Neural crest cell (in vitro differentiated cells): ENCODE results near the gene CUBN. TPM values are rescaled to one million over a fixed set of nuclear protein-coding genes. Genes with fewer than 3 reads are reported as not detected.

Source experiments
- DNase-seq: peaks from one replicate; pipeline ENCODE4 v3.0.0; 2021; ENCODE audit warnings: low read depth, mixed read lengths, low spot score
- H3K27ac Mint-ChIP-seq: one replicate; pipeline ENCODE4 v1.8.0; 2021; ENCODE audit warnings: mild to moderate bottlenecking, mixed read lengths; ENCODE audit not compliant: unreplicated experiment
- H3K27me3 Mint-ChIP-seq: 2 replicates; pipeline ENCODE4 v1.8.0; 2021; ENCODE audit warnings: low read depth, mild to moderate bottlenecking, mixed read lengths
- H3K36me3 Mint-ChIP-seq: 2 replicates; pipeline ENCODE4 v1.8.0; 2021; ENCODE audit warnings: low read depth, mild to moderate bottlenecking, mixed read lengths
- H3K4me1 Mint-ChIP-seq: 2 replicates; pipeline ENCODE4 v1.8.0; 2021; ENCODE audit warnings: mixed read lengths
- H3K4me3 Mint-ChIP-seq: one replicate; pipeline ENCODE4 v1.8.0; 2021; ENCODE audit warnings: mild to moderate bottlenecking, mixed read lengths
- H3K9me3 Mint-ChIP-seq: 2 replicates; pipeline ENCODE4 v1.8.0; 2021; ENCODE audit warnings: mixed read lengths
- CTCF ChIP-seq: fragments of 200-600 bp; sonication (generic); conservative IDR thresholded peaks from 2 replicates; pipeline ENCODE4 v1.5.0; 2021; ENCODE audit warnings: antibody characterized with exemption, mild to moderate bottlenecking
- total RNA-seq: library from RNA; stranded (reverse); gene quantifications from 2 replicates; pipeline ENCODE4 v1.2.1, GENCODE V29; 2021

The CUBN gene
- total RNA-seq, 1 donor from 2014 or later, result 2.2 TPM

GRCh38 chr10:17134282-17134681 is 4.7 kb upstream of the CUBN start:
- Mint-ChIP-seq H3K27me3 (no peaks in the 10 kb centered on the region), H3K36me3 (peaks cover 2% of the 10 kb centered on the region), H3K4me3 (no peak overlapping the region), H3K27ac (no peak overlapping the region), H3K4me1 (peaks cover 35% of the 10 kb centered on the region), H3K9me3 (peaks cover 3% of the 10 kb centered on the region)
- TF ChIP-seq CTCF, result no peak
- DNase-seq, result no peak

- Mint-ChIP-seq H3K36me3 (no peaks in the 10 kb centered on the region), H3K27ac (no peak overlapping the region), H3K9me3 (peaks cover 3% of the 10 kb centered on the region), H3K27me3 (no peaks in the 10 kb centered on the region), H3K4me3 (no peak overlapping the region), H3K4me1 (peaks cover 29% of the 10 kb centered on the region)
- no peak for TF ChIP-seq CTCF
- DNase-seq, result no peak
Measured at GRCh38 chr10:17128261-17128660, 1.4 kb downstream of the CUBN start.

- Mint-ChIP-seq H3K4me3 (no peak overlapping the region), H3K36me3 (no peaks in the 10 kb centered on the region), H3K9me3 (peaks cover 3% of the 10 kb centered on the region), H3K27ac (no peak overlapping the region), H3K27me3 (no peaks in the 10 kb centered on the region), H3K4me1 (peaks cover 29% of the 10 kb centered on the region)
- no peak for DNase-seq
- TF ChIP-seq CTCF, result no peak
Measured at GRCh38 chr10:17126327-17126726, 3.3 kb downstream of the CUBN start.

GRCh38 chr10:17125206-17125893 is 4.3 kb downstream of the CUBN start:
- Mint-ChIP-seq H3K27ac (no peak overlapping the region), H3K9me3 (no peaks in the 10 kb centered on the region), H3K27me3 (no peaks in the 10 kb centered on the region), H3K4me1 (peaks cover 34% of the 10 kb centered on the region), H3K36me3 (no peaks in the 10 kb centered on the region), H3K4me3 (no peak overlapping the region)
- no peak for DNase-seq
- TF ChIP-seq CTCF, result no peak

- Mint-ChIP-seq H3K27me3 (no peaks in the 10 kb centered on the region), H3K4me1 (peaks cover 37% of the 10 kb centered on the region), H3K36me3 (no peaks in the 10 kb centered on the region), H3K27ac (no peak overlapping the region), H3K4me3 (no peak overlapping the region), H3K9me3 (no peaks in the 10 kb centered on the region)
- TF ChIP-seq CTCF, result no peak
- DNase-seq, result no peak
Measured at GRCh38 chr10:17123961-17124360, 5.7 kb downstream of the CUBN start.
